Testis (tissue), 2 donors: Measurements from ENCODE around the gene PHACTR4.

ENCODE experiments used
- CTCF ChIP-seq, 3 experiments: fragments of 450-650 bp in 2 of 3; fragments of 200-600 bp in 1 of 3; sonication (generic) in 1 of 3; IDR thresholded peaks; one replicate each; pipeline ENCODE4 v1.5.1; 2016 to 2019; ENCODE audit warnings: antibody characterized with exemption in 3 of 3, mild to moderate bottlenecking in 2 of 3, moderate library complexity in 1 of 3
- POLR2A ChIP-seq: fragments of 450-650 bp; IDR thresholded peaks from one replicate; pipeline ENCODE4 v1.6.1; 2017; ENCODE audit warnings: antibody characterized with exemption, mild to moderate bottlenecking, moderate library complexity

- TF ChIP-seq CTCF (IDR thresholded peaks at IDR 0.05), result no peak
- TF ChIP-seq POLR2A, result no peak
These were observed 138.3 kb downstream of the PHACTR4 start for GRCh38 chr1:28507646-28508434.
